ENCODE data around the gene THSD4.

GRCh38 chr15:71739355-71739754 is 624.1 kb downstream of the THSD4 start:
- TF ChIP-seq, protein P1, sequence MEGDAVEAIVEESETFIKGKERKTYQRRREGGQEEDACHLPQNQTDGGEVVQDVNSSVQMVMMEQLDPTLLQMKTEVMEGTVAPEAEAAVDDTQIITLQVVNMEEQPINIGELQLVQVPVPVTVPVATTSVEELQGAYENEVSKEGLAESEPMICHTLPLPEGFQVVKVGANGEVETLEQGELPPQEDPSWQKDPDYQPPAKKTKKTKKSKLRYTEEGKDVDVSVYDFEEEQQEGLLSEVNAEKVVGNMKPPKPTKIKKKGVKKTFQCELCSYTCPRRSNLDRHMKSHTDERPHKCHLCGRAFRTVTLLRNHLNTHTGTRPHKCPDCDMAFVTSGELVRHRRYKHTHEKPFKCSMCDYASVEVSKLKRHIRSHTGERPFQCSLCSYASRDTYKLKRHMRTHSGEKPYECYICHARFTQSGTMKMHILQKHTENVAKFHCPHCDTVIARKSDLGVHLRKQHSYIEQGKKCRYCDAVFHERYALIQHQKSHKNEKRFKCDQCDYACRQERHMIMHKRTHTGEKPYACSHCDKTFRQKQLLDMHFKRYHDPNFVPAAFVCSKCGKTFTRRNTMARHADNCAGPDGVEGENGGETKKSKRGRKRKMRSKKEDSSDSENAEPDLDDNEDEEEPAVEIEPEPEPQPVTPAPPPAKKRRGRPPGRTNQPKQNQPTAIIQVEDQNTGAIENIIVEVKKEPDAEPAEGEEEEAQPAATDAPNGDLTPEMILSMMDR (conservative IDR thresholded peaks at IDR 0.05): no peak
- TF ChIP-seq ZFX (IDR thresholded peaks at IDR 0.05): no peak

Measured in C4-2B (cell line).